H1 (cell line): Measurements from ENCODE around the gene AOAH. TPM values are rescaled to one million over a fixed set of nuclear protein-coding genes. Genes with fewer than 3 reads are reported as not detected.

ENCODE experiments used
- CTCF ChIA-PET: fragments of 300-600 bp; sonication (Branson Sonifier 250); formaldehyde crosslinking; loops from one replicate; lab custom pipeline; 2021; ENCODE audit not compliant: partially characterized antibody; lab: Charles Lee
- POLR2A ChIA-PET: fragments of 300-600 bp; sonication (Branson Sonifier 250); formaldehyde crosslinking; loops from one replicate; lab custom pipeline; 2021; ENCODE audit warnings: inconsistent platforms; ENCODE audit not compliant: partially characterized antibody; lab: Charles Lee
- DNase-seq, 2 experiments: peaks; one replicate each; pipeline versions ENCODE4 v3.0.0 to v3.0.0-alpha.2; 2010 to 2022; ENCODE audit warnings: low spot score in 2 of 2, low read depth in 1 of 2, mixed read lengths in 1 of 2
- FAIRE-seq: peaks from 2 replicates; lab custom pipeline; 2011; peaks lifted over from hg19 to GRCh38; lab: Jason Lieb, UNC
- H2AFZ ChIP-seq: 2 replicates; pipeline ENCODE4 v1.8.1; 2012; ENCODE audit warnings: low read length, inconsistent platforms
- H2AK5ac ChIP-seq: 2 replicates; pipeline ENCODE4 v1.6.1; 2013; ENCODE audit warnings: low read depth, low read length
- H2BK120ac ChIP-seq: replicated peaks from 2 replicates; pipeline ENCODE3; 2013; ENCODE audit warnings: low read depth, low read length, inconsistent platforms
- H2BK12ac ChIP-seq: 2 replicates; pipeline ENCODE4 v1.6.1; 2013; ENCODE audit warnings: low read depth, low read length
- H2BK15ac ChIP-seq: 2 replicates; pipeline ENCODE4 v1.6.1; 2013; ENCODE audit warnings: low read length
- H2BK20ac ChIP-seq: 2 replicates; pipeline ENCODE4 v1.6.1; 2013; ENCODE audit warnings: low read length
- H2BK5ac ChIP-seq: 2 replicates; pipeline ENCODE4 v1.6.1; 2013; ENCODE audit warnings: low read depth, low read length
- H3K14ac ChIP-seq: 2 replicates; pipeline ENCODE4 v1.6.1; 2013; ENCODE audit warnings: inconsistent platforms; ENCODE audit not compliant: insufficient read length
- H3K18ac ChIP-seq: 2 replicates; pipeline ENCODE4 v1.6.1; 2013; ENCODE audit warnings: low read length; ENCODE audit errors: extremely low read depth
- H3K23ac ChIP-seq: 2 replicates; pipeline ENCODE4 v1.6.1; 2013; ENCODE audit warnings: inconsistent platforms; ENCODE audit not compliant: insufficient read length
- H3K23me2 ChIP-seq: 2 replicates; pipeline ENCODE4 v1.6.1; 2013; ENCODE audit warnings: low read depth, low read length
- H3K27ac ChIP-seq: 2 replicates; pipeline ENCODE4 v1.6.1; 2011; ENCODE audit warnings: low read depth, low read length, inconsistent platforms
- H3K27me3 ChIP-seq, 4 experiments: replicated peaks in 1 of 4; 1 replicate in 1 of 4; 2 replicates in 3 of 4; pipeline versions ENCODE4 v1.6.1 to v1.8.1; 2011 to 2013; ENCODE audit warnings: low read length in 3 of 4, mild to moderate bottlenecking in 3 of 4, inconsistent platforms in 2 of 4, mixed read lengths in 2 of 4, moderate library complexity in 1 of 4; ENCODE audit not compliant: control insufficient read depth in 3 of 4, insufficient read depth in 3 of 4; ENCODE audit errors: extremely low read depth in 1 of 4
- H3K36me3 ChIP-seq, 4 experiments: 2 replicates each; pipeline versions ENCODE4 v1.6.1 to v1.8.1; 2011 to 2013; ENCODE audit warnings: mild to moderate bottlenecking in 4 of 4, low read length in 3 of 4, moderate library complexity in 2 of 4, control low read depth in 1 of 4, inconsistent platforms in 1 of 4; ENCODE audit not compliant: insufficient read depth in 4 of 4, control insufficient read depth in 2 of 4
- H3K4ac ChIP-seq: replicated peaks from 2 replicates; pipeline ENCODE3; 2013; ENCODE audit warnings: low read length, low read depth, mixed read lengths, inconsistent platforms; ENCODE audit not compliant: insufficient read length
- H3K4me1 ChIP-seq, 4 experiments: replicated peaks in 1 of 4; 1 replicate in 1 of 4; 2 replicates in 3 of 4; pipeline versions ENCODE4 v1.6.1 to v1.8.1; 2011 to 2013; ENCODE audit warnings: low read length in 3 of 4, inconsistent platforms in 2 of 4, mixed read lengths in 1 of 4; ENCODE audit not compliant: insufficient read depth in 4 of 4, control insufficient read depth in 3 of 4
- H3K4me2 ChIP-seq, 2 experiments: 2 replicates each; pipeline versions ENCODE4 v1.6.1 to v1.8.1; 2011 to 2013; ENCODE audit warnings: low read depth in 2 of 2, low read length in 2 of 2, control low read depth in 1 of 2, inconsistent platforms in 1 of 2, mild to moderate bottlenecking in 1 of 2; ENCODE audit not compliant: insufficient read depth in 1 of 2
- H3K4me3 ChIP-seq, 4 experiments: fragments of 200-600, 300-600 bp in 1 of 4; sonication (generic), shearing (Covaris generic), sonication (Bioruptor Twin) in 1 of 4; 2 replicates each; pipeline versions ENCODE4 v1.5.1 to v1.8.1; 2011 to 2016; ENCODE audit warnings: low read length in 4 of 4, low read depth in 3 of 4, control low read depth in 2 of 4, inconsistent platforms in 2 of 4, mild to moderate bottlenecking in 2 of 4, mixed read lengths in 1 of 4, moderate library complexity in 1 of 4; ENCODE audit not compliant: insufficient read depth in 2 of 4; ENCODE audit errors: extremely low read depth in 1 of 4
- H3K56ac ChIP-seq: replicated peaks from 2 replicates; pipeline ENCODE3; 2013; ENCODE audit warnings: low read depth, mild to moderate bottlenecking, mixed read lengths, low read length, inconsistent platforms; ENCODE audit not compliant: insufficient read length
- H3K79me1 ChIP-seq: 2 replicates; pipeline ENCODE4 v1.6.1; 2013; ENCODE audit warnings: low read depth, low read length, control low read depth
- H3K79me2 ChIP-seq, 2 experiments: 2 replicates each; pipeline versions ENCODE4 v1.6.1 to v1.8.1; 2012 to 2013; ENCODE audit warnings: low read length in 2 of 2, mild to moderate bottlenecking in 2 of 2, inconsistent platforms in 1 of 2; ENCODE audit not compliant: insufficient read depth in 2 of 2, control insufficient read depth in 1 of 2
- H3K9ac ChIP-seq, 4 experiments: replicated peaks in 1 of 4; 1 replicate in 1 of 4; 2 replicates in 3 of 4; pipeline versions ENCODE4 v1.6.1 to v1.8.1; 2011 to 2013; ENCODE audit warnings: low read depth in 3 of 4, low read length in 3 of 4, control low read depth in 2 of 4, mild to moderate bottlenecking in 2 of 4, moderate library complexity in 2 of 4, inconsistent platforms in 1 of 4; ENCODE audit errors: extremely low read depth in 1 of 4
- H3K9me3 ChIP-seq, 2 experiments: 2 replicates each; pipeline versions ENCODE4 v1.6.1 to v1.8.1; 2012 to 2013; ENCODE audit warnings: mild to moderate bottlenecking in 2 of 2, moderate library complexity in 2 of 2, control low read depth in 1 of 2, inconsistent platforms in 1 of 2, low read depth in 1 of 2, low read length in 1 of 2, mixed read lengths in 1 of 2; ENCODE audit not compliant: insufficient read depth in 2 of 2
- H4K20me1 ChIP-seq, 2 experiments: replicated peaks in 1 of 2; 2 replicates each; pipeline versions ENCODE3 to v1.8.1; 2011 to 2013; ENCODE audit warnings: inconsistent platforms in 2 of 2, low read length in 2 of 2, mild to moderate bottlenecking in 1 of 2; ENCODE audit not compliant: insufficient read depth in 2 of 2, control insufficient read depth in 1 of 2
- H4K5ac ChIP-seq: 2 replicates; pipeline ENCODE4 v1.6.1; 2013; ENCODE audit warnings: low read length, low read depth, mixed read lengths, inconsistent platforms; ENCODE audit not compliant: insufficient read length
- H4K8ac ChIP-seq: 2 replicates; pipeline ENCODE4 v1.8.0; 2013; ENCODE audit warnings: mild to moderate bottlenecking, moderate library complexity, low read length, inconsistent platforms; ENCODE audit not compliant: insufficient read depth; ENCODE audit errors: extremely low read depth
- H4K91ac ChIP-seq: replicated peaks from 2 replicates; pipeline ENCODE3; 2013; ENCODE audit warnings: low read length, mixed read lengths, inconsistent platforms; ENCODE audit not compliant: insufficient read length
- ASH2L ChIP-seq: fragments of 200-600, 300-600 bp; sonication (generic); IDR thresholded peaks from one replicate; pipeline ENCODE4 v1.7.1; 2017; ENCODE audit warnings: low read length
- TAF7 ChIP-seq: optimal IDR thresholded peaks from 2 replicates; pipeline ENCODE3; 2011; ENCODE audit warnings: low read depth, mild to moderate bottlenecking, inconsistent platforms, low read length, moderate library complexity, borderline replicate concordance
- WGBS, 2 experiments: shearing (Covaris generic) in 1 of 2; methylation state at CpG; one replicate each; pipeline versions ENCODE4 v1.1.6 to v1.1.7; 2013 to 2015; ENCODE audit warnings: low lambda C conversion rate in 2 of 2, mixed read lengths in 2 of 2, inconsistent platforms in 1 of 2, low coverage in 1 of 2, missing lambda C conversion rate in 1 of 2; ENCODE audit not compliant: insufficient replicate concordance in 2 of 2, insufficient coverage in 1 of 2, insufficient read length in 1 of 2; ENCODE audit errors: extremely low coverage in 1 of 2, missing lambda C conversion rate in 1 of 2; 5-methylcytosine and 5-hydroxymethylcytosine counted together
- polyA plus RNA-seq, 7 experiments: library from polyadenylated mRNA; depleted of rRNA in 3 of 7; stranded (reverse) in 5 of 7; unstranded in 2 of 7; fragments of >200 nt in 5 of 7; fragments of 200-250 nt in 2 of 7; gene quantifications; 1 replicate in 5 of 7; 2 replicates in 1 of 7; 4 replicates in 1 of 7; pipeline versions ENCODE4 v1.2.1 to v1.2.3, GENCODE V29; 2011 to 2013; ENCODE audit warnings: missing spikeins in 2 of 7, mixed read lengths in 2 of 7
- total RNA-seq: library from RNA; stranded (reverse); fragmentation: NEBNext Ultra II Directional; extraction: Animal tissue kit (Norgen Biotek cat#: 25700); gene quantifications from 2 replicates; pipeline ENCODE4 v1.2.1, GENCODE V29; 2021

Gene AOAH
- total and polyA plus RNA-seq, 2 of the 8 experiments (the other 6 are each of a cell fraction or from before 2014, with no cell fraction given) = 0.08 TPM; not detected in 1

GRCh38 chr7:36583318-36583717 lies 141.0 kb downstream of the AOAH start:
- Histone ChIP-seq H3K4me2 (no peak overlapping the region), H2BK5ac (no peak overlapping the region), H2AK5ac (no peak overlapping the region), H3K27ac (no peak overlapping the region), H2AFZ (no peak overlapping the region), H3K9me3 (no peaks in the 10 kb centered on the region; a peak in 1 of 4 replicates), H4K20me1 (no peaks in the 10 kb centered on the region), H3K27me3 (no peaks in the 10 kb centered on the region), H3K18ac (no peak overlapping the region), H3K79me1 (no peaks in the 10 kb centered on the region), H3K4me1 (no peaks in the 10 kb centered on the region), H4K91ac (no peak overlapping the region), H3K9ac (no peak overlapping the region), H3K79me2 (no peaks in the 10 kb centered on the region), H3K56ac (no peak overlapping the region), H3K4ac (no peak overlapping the region), H3K4me3 (no peak overlapping the region), H4K5ac (no peak overlapping the region), H3K23ac (no peak overlapping the region), H2BK20ac (no peak overlapping the region), H3K14ac (no peak overlapping the region), H2BK15ac (no peak overlapping the region), H3K23me2 (no peaks in the 10 kb centered on the region), H2BK120ac (no peak overlapping the region), H3K36me3 (no peaks in the 10 kb centered on the region), H4K8ac (no peak overlapping the region), H2BK12ac (no peak overlapping the region)
- ChIA-PET POLR2A (no interaction called here), CTCF (interaction anchor here (0.7 to 1.4 kb wide), 3 partner anchors 16 to 96 kb away, joined by 3 to 5 read pairs (median 3); no protein-coding TSS in a partner anchor)
- no peak for TF ChIP-seq TAF7
- no peak for TF ChIP-seq ASH2L
- DNase-seq (no peak), FAIRE-seq (no peak)
- WGBS, 2 experiments = 92% methylated on average over 1 of the region's 1 CpG; no CpG with 5 or more reads in 1 of the 2 experiments
